ENCODE measurements around the gene CLIC5. TPM values are rescaled to one million over a fixed set of nuclear protein-coding genes. Genes with fewer than 3 reads are reported as not detected.

CLIC5 gene
- total RNA-seq, 1 donor from 2014 or later: 31.3 TPM

GRCh38 chr6:45845567-45845966 lies 170.1 kb downstream of the CLIC5 start:
- TF ChIP-seq CTCF (conservative IDR thresholded peaks at IDR 0.05): no peak
- H3K36me3 Mint-ChIP-seq: no peaks in the 10 kb centered on the region
- H3K4me1 Mint-ChIP-seq (ENCODE audit: unreplicated experiment): peaks cover 9% of the 10 kb centered on the region
- no peak overlapping the region for H3K4me3 Mint-ChIP-seq
- no peak overlapping the region for H3K27ac Mint-ChIP-seq
- peaks cover 4% of the 10 kb centered on the region for H3K27me3 Mint-ChIP-seq
- no peak for DNase-seq (ENCODE audit: extremely low spot score, unreplicated experiment)
- H3K9me3 Mint-ChIP-seq: peaks cover 4% of the 10 kb centered on the region

GRCh38 chr6:45844986-45845385 lies 170.7 kb downstream of the CLIC5 start:
- H3K36me3 Mint-ChIP-seq: no peaks in the 10 kb centered on the region
- peaks cover 5% of the 10 kb centered on the region for H3K4me1 Mint-ChIP-seq (ENCODE audit: unreplicated experiment)
- H3K27me3 Mint-ChIP-seq: peaks cover 4% of the 10 kb centered on the region
- peaks cover 4% of the 10 kb centered on the region for H3K9me3 Mint-ChIP-seq
- DNase-seq (ENCODE audit: extremely low spot score, unreplicated experiment): no peak
- TF ChIP-seq CTCF (conservative IDR thresholded peaks at IDR 0.05): no peak
- H3K27ac Mint-ChIP-seq: no peak overlapping the region
- H3K4me3 Mint-ChIP-seq: no peak overlapping the region

GRCh38 chr6:45843848-45844521 lies 171.7 kb downstream of the CLIC5 start:
- no peak overlapping the region for H3K4me3 Mint-ChIP-seq
- no peak for TF ChIP-seq CTCF (conservative IDR thresholded peaks at IDR 0.05)
- H3K36me3 Mint-ChIP-seq: no peaks in the 10 kb centered on the region
- no peak for DNase-seq (ENCODE audit: extremely low spot score, unreplicated experiment)
- peaks cover 4% of the 10 kb centered on the region for H3K27me3 Mint-ChIP-seq
- peaks cover 5% of the 10 kb centered on the region for H3K4me1 Mint-ChIP-seq (ENCODE audit: unreplicated experiment)
- H3K27ac Mint-ChIP-seq: no peak overlapping the region
- H3K9me3 Mint-ChIP-seq: peaks cover 4% of the 10 kb centered on the region

GRCh38 chr6:45841062-45841461 lies 174.6 kb downstream of the CLIC5 start:
- Mint-ChIP-seq H3K4me3 (no peak overlapping the region), H3K27ac (no peak overlapping the region)

GRCh38 chr6:45838996-45839395 lies 176.7 kb downstream of the CLIC5 start:
- Mint-ChIP-seq H3K27ac (no peak overlapping the region), H3K27me3 (peaks cover 4% of the 10 kb centered on the region), H3K9me3 (peaks cover 4% of the 10 kb centered on the region), H3K4me3 (no peak overlapping the region), H3K36me3 (no peaks in the 10 kb centered on the region), H3K4me1 (ENCODE audit: unreplicated experiment) (peaks cover 8% of the 10 kb centered on the region)
- no peak for TF ChIP-seq CTCF (conservative IDR thresholded peaks at IDR 0.05)
- DNase-seq (ENCODE audit: extremely low spot score, unreplicated experiment): no peak

More at GRCh38 chr6:45841062-45841461, 174.6 kb downstream of the CLIC5 start:
- H3K9me3 Mint-ChIP-seq: peaks cover 8% of the 10 kb centered on the region
- DNase-seq (ENCODE audit: extremely low spot score, unreplicated experiment): no peak
- TF ChIP-seq CTCF (conservative IDR thresholded peaks at IDR 0.05): no peak
- H3K4me1 Mint-ChIP-seq (ENCODE audit: unreplicated experiment): peaks cover 9% of the 10 kb centered on the region
- peaks cover 4% of the 10 kb centered on the region for H3K27me3 Mint-ChIP-seq
- H3K36me3 Mint-ChIP-seq: no peaks in the 10 kb centered on the region

Data from type B pancreatic cell (in vitro differentiated cells).